Measurements from ENCODE around the gene GAS2. TPM values are rescaled to one million over a fixed set of nuclear protein-coding genes. Genes with fewer than 3 reads are reported as not detected.
A peak's percentile ranks its signal among the peaks of the same experiment; 100 is the strongest.

Gene GAS2
- total RNA-seq, 8 experiments from 2014 or later = 1.5 to 4.8 (median 2.9) TPM

- ATAC-seq (replicated peaks in 6 of 8) = no peak
- Histone ChIP-seq H3K4me1 (replicated peaks in 1 of 2) (no peaks in the 10 kb centered on the region), H3K27ac (no peak overlapping the region), H3K4me3 (no peak overlapping the region)
- 0 to 86% (median 53%) methylated on average over 1 of the region's 1 CpG for WGBS, 10 experiments
- in situ Hi-C loops (cut with MboI; ENCODE audit: low pct_unique_long_range_greater_than_20kb in 2 of 9, low sequenced_read_pairs in 9 of 9, unreplicated experiment in 9 of 9) = no loop called here
Observed at GRCh38 chr11:22713336-22713735, 46.9 kb downstream of the GAS2 start.

GRCh38 chr11:22715971-22716370 is 49.6 kb downstream of the GAS2 start:
- Histone ChIP-seq H3K4me3 (no peak overlapping the region), H3K27ac (no peak overlapping the region), H3K4me1 (replicated peaks in 1 of 2) (no peaks in the 10 kb centered on the region)
- in situ Hi-C loops (cut with MboI; ENCODE audit: low pct_unique_long_range_greater_than_20kb in 2 of 9, low sequenced_read_pairs in 9 of 9, unreplicated experiment in 9 of 9) = no loop called here
- WGBS, 10 experiments = 19 to 100% (median 89%) methylated on average over 1 to 3 of the region's 3 CpGs
- no peak for ATAC-seq (replicated peaks in 6 of 8)

- Histone ChIP-seq H3K27ac (no peak overlapping the region), H3K4me1 (replicated peaks in 1 of 2) (peaks cover 0 to 16% of the 10 kb centered on the region in 2 donors), H3K4me3 (no peak overlapping the region)
- ATAC-seq (replicated peaks in 6 of 8) = no peak
- WGBS, 10 experiments = 0 to 100% (median 82%) methylated on average over 1 to 3 of the region's 3 CpGs
- in situ Hi-C loops (cut with MboI; ENCODE audit: low pct_unique_long_range_greater_than_20kb in 2 of 9, low sequenced_read_pairs in 9 of 9, unreplicated experiment in 9 of 9) = no loop called here
Observed at GRCh38 chr11:22720457-22720856, 54.0 kb downstream of the GAS2 start.

- no peak overlapping the region for H3K27ac ChIP-seq
- H3K4me1 ChIP-seq (replicated peaks in 1 of 2) = peaks cover 0 to 16% of the 10 kb centered on the region in 2 donors
- peak in 3 of 8 experiments; percentile 16 to 52 (median 25) for ATAC-seq (replicated peaks in 6 of 8)
- in situ Hi-C loops (cut with MboI; ENCODE audit: low pct_unique_long_range_greater_than_20kb in 2 of 9, low sequenced_read_pairs in 9 of 9, unreplicated experiment in 9 of 9) = no loop called here
- WGBS, 10 experiments = 0 to 91% (median 59%) methylated on average over 1 to 3 of the region's 3 CpGs
- H3K4me3 ChIP-seq = no peak overlapping the region
Observed at GRCh38 chr11:22723274-22723673, 56.9 kb downstream of the GAS2 start.

- Histone ChIP-seq H3K4me1 (replicated peaks in 1 of 2) (peaks cover 3 to 24% of the 10 kb centered on the region in 2 donors), H3K27ac (no peak overlapping the region), H3K4me3 (no peak overlapping the region)
- WGBS, 10 experiments = 3 to 88% (median 53%) methylated on average over 1 to 3 of the region's 3 CpGs
- in situ Hi-C loops (cut with MboI; ENCODE audit: low pct_unique_long_range_greater_than_20kb in 2 of 9, low sequenced_read_pairs in 9 of 9, unreplicated experiment in 9 of 9) = no loop called here
- ATAC-seq (replicated peaks in 6 of 8) = no peak
Observed at GRCh38 chr11:22725079-22725478, 58.7 kb downstream of the GAS2 start.

DNA sequence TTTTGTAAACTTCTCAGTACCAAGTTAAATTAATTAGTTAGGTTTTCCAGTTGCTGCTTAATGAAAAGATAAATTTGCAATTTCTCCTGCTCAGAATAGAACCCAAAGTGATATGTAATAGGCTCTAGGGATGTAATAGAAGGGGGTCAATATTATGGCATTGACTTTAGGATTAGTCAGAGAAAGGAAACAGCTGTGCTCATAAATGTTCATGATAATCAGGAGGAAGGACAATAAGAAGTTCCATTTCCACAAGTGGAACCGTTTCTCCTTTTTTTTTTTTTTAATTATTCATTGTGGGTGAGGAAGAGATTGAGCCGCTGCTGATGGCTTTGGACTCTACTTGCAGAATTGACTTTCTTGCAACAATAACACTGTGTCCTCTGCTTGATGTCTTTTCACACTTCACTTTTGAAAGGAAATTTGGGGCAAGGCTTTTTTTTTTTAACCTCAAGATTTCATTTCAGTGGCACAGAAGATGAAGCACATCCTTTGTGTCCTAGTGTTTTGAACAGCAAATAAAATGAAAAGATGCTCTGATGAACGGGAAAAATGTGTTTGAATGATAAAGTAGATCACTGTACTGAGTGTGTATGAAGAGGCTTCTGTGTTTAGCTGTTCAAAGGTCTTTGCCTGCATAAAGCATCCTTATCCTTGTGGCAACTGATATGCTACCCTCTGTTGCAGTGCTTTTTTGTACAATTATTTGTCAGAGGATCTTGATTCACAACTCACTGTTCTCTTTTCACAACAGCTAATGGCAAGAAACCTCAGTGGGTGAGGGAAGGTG is 62.4 kb downstream of the GAS2 start:
- 0 to 80% (median 51%) methylated on average over 1 to 3 of the region's 3 CpGs for WGBS, 10 experiments
- H3K4me3 ChIP-seq = no peak overlapping the region
- H3K27ac ChIP-seq = no peak overlapping the region
- in situ Hi-C loops (cut with MboI; ENCODE audit: low pct_unique_long_range_greater_than_20kb in 2 of 9, low sequenced_read_pairs in 9 of 9, unreplicated experiment in 9 of 9) = no loop called here
- peaks cover 3 to 31% of the 10 kb centered on the region in 2 donors for H3K4me1 ChIP-seq (replicated peaks in 1 of 2)
- no peak for ATAC-seq (replicated peaks in 6 of 8)

- in situ Hi-C loops (cut with MboI; ENCODE audit: low pct_unique_long_range_greater_than_20kb in 2 of 9, low sequenced_read_pairs in 9 of 9, unreplicated experiment in 9 of 9) = no loop called here
- no peak for ATAC-seq (replicated peaks in 6 of 8)
- H3K27ac ChIP-seq = no peak overlapping the region
- H3K4me1 ChIP-seq (replicated peaks in 1 of 2) = peaks cover 3 to 24% of the 10 kb centered on the region in 2 donors
- no peak overlapping the region for H3K4me3 ChIP-seq
- WGBS, 10 experiments = 0 to 89% (median 20%) methylated on average over 1 of the region's 1 CpG; no CpG with 5 or more reads in 3 of the 10 experiments
Observed at GRCh38 chr11:22730319-22730718, 63.9 kb downstream of the GAS2 start.

- no peak for ATAC-seq (replicated peaks in 6 of 8)
- in situ Hi-C loops (cut with MboI; ENCODE audit: low pct_unique_long_range_greater_than_20kb in 2 of 9, low sequenced_read_pairs in 9 of 9, unreplicated experiment in 9 of 9) = no loop called here
- Histone ChIP-seq H3K4me1 (replicated peaks in 1 of 2) (peaks cover 3 to 24% of the 10 kb centered on the region in 2 donors), H3K4me3 (no peak overlapping the region), H3K27ac (no peak overlapping the region)
- WGBS, 10 experiments = 39 to 100% (median 94%) methylated on average over 1 to 2 of the region's 2 CpGs; no CpG with 5 or more reads in 3 of the 10 experiments
Observed at GRCh38 chr11:22732588-22732987, 66.2 kb downstream of the GAS2 start.

DNA sequence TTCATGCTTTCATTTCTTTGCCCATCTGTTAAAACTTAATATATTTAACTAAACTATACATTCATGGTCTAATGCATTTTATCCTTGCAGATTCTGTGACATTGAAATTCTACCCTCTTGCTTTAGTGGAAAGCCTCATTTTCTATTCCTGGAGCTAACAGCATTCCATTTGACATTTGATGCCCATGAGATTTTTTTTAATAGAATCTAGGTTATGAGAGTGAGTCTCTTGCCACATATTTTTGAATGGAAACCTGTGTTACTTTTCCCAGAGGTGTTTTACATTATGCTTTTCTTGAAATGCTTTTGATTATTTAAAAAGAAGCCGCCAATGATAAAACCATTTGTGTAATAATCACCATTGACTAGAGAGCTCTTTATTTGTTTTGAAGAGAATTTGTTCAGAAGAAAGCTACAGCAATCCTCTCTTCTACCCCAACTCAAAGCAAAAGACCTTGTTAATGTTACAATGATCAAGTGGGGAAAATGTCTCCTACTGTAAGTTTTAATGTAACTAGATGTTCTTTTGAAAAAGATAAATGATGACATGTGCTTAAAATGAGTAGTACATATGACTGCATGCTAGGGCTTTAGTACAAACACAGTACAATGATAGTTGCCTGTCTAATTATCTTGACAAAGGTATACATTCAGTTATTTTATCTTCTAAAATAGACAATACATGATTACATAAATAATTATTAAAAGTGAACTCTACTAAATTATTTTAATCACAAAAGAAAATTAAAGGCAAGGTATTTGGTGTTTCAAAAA is 67.3 kb downstream of the GAS2 start:
- H3K27ac ChIP-seq = no peak overlapping the region
- no peak for ATAC-seq (replicated peaks in 6 of 8)
- in situ Hi-C loops (cut with MboI; ENCODE audit: low pct_unique_long_range_greater_than_20kb in 2 of 9, low sequenced_read_pairs in 9 of 9, unreplicated experiment in 9 of 9) = no loop called here
- 33 to 100% (median 58%) methylated on average over 1 of the region's 1 CpG; no CpG with 5 or more reads in 2 of the 10 experiments for WGBS, 10 experiments
- H3K4me3 ChIP-seq = no peak overlapping the region
- H3K4me1 ChIP-seq (replicated peaks in 1 of 2) = peaks cover 3 to 22% of the 10 kb centered on the region in 2 donors

DNA sequence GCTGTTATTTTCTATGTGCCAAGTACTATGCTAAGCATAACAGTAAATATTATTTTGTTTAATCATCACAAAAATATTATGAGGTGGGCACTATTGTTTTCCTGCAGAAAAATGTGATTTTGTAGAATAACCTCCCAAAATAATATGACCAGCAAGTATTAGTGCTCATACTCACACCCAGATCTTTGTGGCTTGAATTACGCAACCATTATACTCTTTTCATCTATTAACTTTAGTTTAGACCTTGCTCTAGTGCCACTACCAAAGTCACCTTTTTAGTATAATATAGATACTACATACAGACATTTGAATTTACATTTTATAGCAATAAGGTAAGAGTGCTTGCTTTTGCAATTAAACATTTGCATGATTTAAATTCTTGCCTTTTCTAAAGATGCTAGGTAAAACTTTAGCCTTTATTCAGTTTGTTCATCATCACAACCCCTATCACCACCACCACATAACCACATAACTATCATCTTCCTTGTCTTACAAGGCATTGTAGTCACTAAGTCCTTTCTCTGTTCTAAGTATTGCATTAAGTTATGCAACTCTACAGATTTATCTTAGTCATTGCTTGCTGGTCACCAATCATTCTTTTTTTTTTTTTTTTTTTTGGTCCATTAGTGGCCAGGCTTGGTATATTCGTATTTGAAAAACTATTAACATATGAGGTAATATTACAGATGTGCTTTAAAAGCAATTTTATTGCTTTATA is 68.4 kb downstream of the GAS2 start:
- WGBS, 10 experiments = 0 to 100% (median 67%) methylated on average over 1 to 2 of the region's 2 CpGs; no CpG with 5 or more reads in 1 of the 10 experiments
- ATAC-seq (replicated peaks in 6 of 8) = no peak
- H3K4me3 ChIP-seq = no peak overlapping the region
- peaks cover 0 to 16% of the 10 kb centered on the region in 2 donors for H3K4me1 ChIP-seq (replicated peaks in 1 of 2)
- in situ Hi-C loops (cut with MboI; ENCODE audit: low pct_unique_long_range_greater_than_20kb in 2 of 9, low sequenced_read_pairs in 9 of 9, unreplicated experiment in 9 of 9) = no loop called here
- no peak overlapping the region for H3K27ac ChIP-seq

DNA sequence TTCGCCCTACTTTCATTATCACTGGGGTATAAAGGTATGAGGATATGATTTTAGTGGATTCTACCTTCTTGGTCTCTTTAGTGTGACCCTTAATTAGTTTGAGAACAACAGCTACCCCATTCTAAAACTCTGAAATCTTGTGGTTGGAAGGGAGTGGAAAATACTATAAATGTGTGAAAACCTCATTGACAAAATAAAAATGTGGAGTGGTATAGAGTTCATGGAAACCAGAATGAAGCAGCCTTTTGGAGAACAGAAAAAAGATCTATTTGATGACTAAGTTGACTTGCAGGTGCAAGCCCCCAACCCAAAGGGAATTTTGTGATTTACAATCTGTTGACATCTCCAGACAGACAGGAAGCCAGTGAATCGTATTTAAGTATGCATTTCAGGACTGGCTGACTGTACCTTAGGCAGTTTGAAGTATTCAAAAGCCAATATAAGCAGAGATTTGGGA is 75.8 kb downstream of the GAS2 start:
- in situ Hi-C loops (cut with MboI; ENCODE audit: low pct_unique_long_range_greater_than_20kb in 2 of 9, low sequenced_read_pairs in 9 of 9, unreplicated experiment in 9 of 9) = no loop called here
- Histone ChIP-seq H3K4me1 (replicated peaks in 1 of 2) (no peaks in the 10 kb centered on the region), H3K4me3 (no peak overlapping the region), H3K27ac (no peak overlapping the region)
- ATAC-seq (replicated peaks in 6 of 8) = no peak
- WGBS, 10 experiments = 0 to 83% (median 40%) methylated on average over 1 to 2 of the region's 2 CpGs

DNA sequence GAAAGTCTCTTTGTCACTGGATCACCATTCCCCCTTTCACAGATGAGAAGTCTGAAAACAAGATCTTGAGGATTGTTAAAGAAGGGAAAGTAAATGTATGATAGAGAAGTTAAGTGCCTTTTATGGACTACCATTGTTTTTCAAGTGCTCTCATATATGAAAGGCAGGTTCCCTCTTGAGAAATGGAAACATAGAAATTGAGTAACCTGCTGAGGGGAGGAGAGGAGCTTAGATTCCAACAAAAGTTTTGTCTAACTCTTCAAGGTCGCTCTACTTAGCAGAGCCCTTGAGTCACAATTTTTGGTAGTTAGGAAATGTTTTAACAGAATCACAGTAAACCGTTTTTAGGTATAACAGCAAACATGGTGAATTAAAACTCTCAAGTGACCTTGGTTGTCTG is 83.1 kb downstream of the GAS2 start:
- Histone ChIP-seq H3K4me3 (no peak overlapping the region), H3K27ac (no peak overlapping the region), H3K4me1 (replicated peaks in 1 of 2) (no peaks in the 10 kb centered on the region)
- in situ Hi-C loops (cut with MboI; ENCODE audit: low pct_unique_long_range_greater_than_20kb in 2 of 9, low sequenced_read_pairs in 9 of 9, unreplicated experiment in 9 of 9) = no loop called here
- ATAC-seq (replicated peaks in 6 of 8) = no peak
- 0 to 80% (median 50%) methylated on average over 1 to 2 of the region's 2 CpGs for WGBS, 10 experiments

DNA sequence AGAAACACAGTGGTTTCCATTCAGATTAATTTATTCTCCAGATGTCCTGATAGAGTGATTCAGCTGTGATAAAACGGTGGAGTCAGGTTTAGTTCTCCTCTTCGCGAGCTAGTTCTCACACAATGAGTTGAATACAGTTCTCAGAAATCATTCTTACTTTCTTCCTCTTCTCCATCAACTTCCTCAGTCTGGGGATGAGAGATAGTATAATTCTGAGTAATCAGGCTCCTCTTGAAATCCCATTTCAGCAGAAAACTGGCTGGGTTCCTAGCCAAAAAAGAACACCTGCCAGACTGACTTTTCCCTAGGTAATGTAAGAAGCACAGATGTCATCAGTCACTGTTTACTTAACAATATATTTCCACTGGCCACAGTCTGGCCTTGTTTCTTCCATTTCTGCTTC is 86.5 kb downstream of the GAS2 start:
- WGBS, 10 experiments = 56 to 100% (median 83%) methylated on average over 3 of the region's 3 CpGs; no CpG with 5 or more reads in 2 of the 10 experiments
- no peak overlapping the region for H3K27ac ChIP-seq
- no peak for ATAC-seq (replicated peaks in 6 of 8)

More for the DNA sequence above, 86.5 kb downstream of the GAS2 start:
- in situ Hi-C loops (cut with MboI; ENCODE audit: low pct_unique_long_range_greater_than_20kb in 2 of 9, low sequenced_read_pairs in 9 of 9, unreplicated experiment in 9 of 9) = no loop called here
- Histone ChIP-seq H3K4me3 (no peak overlapping the region), H3K4me1 (replicated peaks in 1 of 2) (no peaks in the 10 kb centered on the region)
